Smooth muscle cell of the brain vasculature (primary cell): ENCODE results near the gene QARS1.
A peak's percentile ranks its signal among the peaks of the same experiment; 100 is the strongest.

Source experiments
- DNase-seq: peaks from one replicate; pipeline ENCODE4 v3.0.0-alpha.2; 2012; ENCODE audit warnings: low read depth, low spot score

The QARS1 gene

GRCh38 chr3:49120438-49121131 lies 16.0 kb upstream of the QARS1 start, which contains the start of gene USP19:
USP19 (minus strand) TSS chr3:49120823; CDS start chr3:49119145, 1,678 bp downstream.
- DNase-seq = peak; percentile 77

GRCh38 chr3:49120096-49120437 lies 15.5 kb upstream of the QARS1 start:
- no peak for DNase-seq

- DNase-seq = no peak
These were observed 14.9 kb upstream of the QARS1 start for GRCh38 chr3:49119439-49119838.

- DNase-seq = no peak
These were observed 14.5 kb upstream of the QARS1 start for GRCh38 chr3:49119036-49119435.

- DNase-seq = no peak
These were observed 7.7 kb upstream of the QARS1 start for GRCh38 chr3:49112262-49112661.

- DNase-seq = no peak
These were observed 6.8 kb upstream of the QARS1 start for GRCh38 chr3:49111347-49111746.

GRCh38 chr3:49110780-49111179 lies 6.2 kb upstream of the QARS1 start:
- no peak for DNase-seq

- DNase-seq = no peak
These were observed 3.8 kb upstream of the QARS1 start for GRCh38 chr3:49108346-49108745.

GRCh38 chr3:49104052-49104426 lies 518 bp downstream of the QARS1 start:
- no peak for DNase-seq

GRCh38 chr3:49100046-49100615 lies 4.4 kb downstream of the QARS1 start:
- no peak for DNase-seq

- no peak for DNase-seq
These were observed 5.5 kb downstream of the QARS1 start for GRCh38 chr3:49098910-49099630.

GRCh38 chr3:49098429-49098828 lies 6.1 kb downstream of the QARS1 start:
- no peak for DNase-seq

- peak; percentile 96 for DNase-seq
These were observed 10.4 kb downstream of the QARS1 start, which contains the start of gene QRICH1 for GRCh38 chr3:49093853-49094767. QRICH1 (minus strand) TSS chr3:49094071; CDS start chr3:49077017, 17,054 bp downstream.

- peak; percentile 49 for DNase-seq
These were observed 11.4 kb downstream of the QARS1 start for GRCh38 chr3:49092938-49093852.

- DNase-seq = no peak
These were observed 23.1 kb downstream of the QARS1 start for GRCh38 chr3:49081429-49081828.

GRCh38 chr3:49079270-49079669 lies 25.3 kb downstream of the QARS1 start:
- no peak for DNase-seq

GRCh38 chr3:49076646-49077045 lies 27.9 kb downstream of the QARS1 start:
- DNase-seq = no peak

- no peak for DNase-seq
These were observed 28.4 kb downstream of the QARS1 start for GRCh38 chr3:49076116-49076515.

GRCh38 chr3:49058011-49058410 lies 46.5 kb downstream of the QARS1 start:
- DNase-seq = no peak

GRCh38 chr3:49057268-49057667 lies 47.3 kb downstream of the QARS1 start:
- no peak for DNase-seq
